Measurements from ENCODE around the gene RBP5. TPM values are rescaled to one million over a fixed set of nuclear protein-coding genes. Genes with fewer than 3 reads are reported as not detected.

RBP5 gene
- total RNA-seq, 1 experiment from 2014 or later = 2.7 TPM

GRCh38 chr12:7078163-7078562 lies 50.5 kb downstream of the RBP5 start:
- Histone ChIP-seq H2BK20ac (ENCODE audit: low read depth, low read length, poor library complexity, severe bottlenecking) (no peak overlapping the region), H3K14ac (ENCODE audit: insufficient read depth, low read length) (no peak overlapping the region), H3T11ph (ENCODE audit: low read length) (no peak overlapping the region), H3K9ac (ENCODE audit: extremely low read depth, insufficient read length, low read length) (no peak overlapping the region), H3K23ac (ENCODE audit: insufficient read length, low read depth, low read length) (no peak overlapping the region), H3K4me1 (ENCODE audit: insufficient read depth, low read length) (no peaks in the 10 kb centered on the region), H3K27me3 (ENCODE audit: insufficient read depth, low read length) (no peaks in the 10 kb centered on the region), H3K56ac (ENCODE audit: insufficient read length, low read depth, low read length) (no peak overlapping the region), H2AFZ (ENCODE audit: low read length) (no peak overlapping the region), H3K4me2 (ENCODE audit: insufficient read depth, insufficient read length, low read length) (no peak overlapping the region), H3K23me2 (ENCODE audit: insufficient read length, low read depth, low read length, poor library complexity, severe bottlenecking) (no peaks in the 10 kb centered on the region), H4K20me1 (ENCODE audit: control insufficient read depth, insufficient read depth, insufficient read length) (no peaks in the 10 kb centered on the region), H2BK5ac (ENCODE audit: insufficient read length, low read length) (no peak overlapping the region), H2BK120ac (ENCODE audit: low read depth, low read length, poor library complexity, severe bottlenecking) (no peak overlapping the region), H3K4ac (ENCODE audit: low read depth, low read length) (no peak overlapping the region), H3K18ac (ENCODE audit: insufficient read length, low read depth, low read length) (no peak overlapping the region), H2BK15ac (ENCODE audit: low read depth, low read length) (no peak overlapping the region), H3K9me3 (ENCODE audit: control insufficient read depth, low read depth, low read length) (no peaks in the 10 kb centered on the region), H3K79me1 (ENCODE audit: insufficient read depth, low read depth, low read length, poor library complexity, severe bottlenecking) (no peaks in the 10 kb centered on the region), H4K8ac (replicated peaks; ENCODE audit: insufficient read length, low read depth, low read length) (no peak overlapping the region), H4K5ac (ENCODE audit: insufficient read length, low read depth, low read length) (no peak overlapping the region), H3K79me2 (ENCODE audit: insufficient read depth, low read length) (no peaks in the 10 kb centered on the region), H4K91ac (ENCODE audit: insufficient read length, low read depth, low read length) (no peak overlapping the region), H2BK12ac (ENCODE audit: insufficient read length, low read depth, low read length) (no peak overlapping the region), H3K27ac (ENCODE audit: insufficient read length, low read depth, low read length) (no peak overlapping the region), H2AK5ac (ENCODE audit: insufficient read length, low read length) (no peak overlapping the region)
- TF ChIP-seq, protein P1, sequence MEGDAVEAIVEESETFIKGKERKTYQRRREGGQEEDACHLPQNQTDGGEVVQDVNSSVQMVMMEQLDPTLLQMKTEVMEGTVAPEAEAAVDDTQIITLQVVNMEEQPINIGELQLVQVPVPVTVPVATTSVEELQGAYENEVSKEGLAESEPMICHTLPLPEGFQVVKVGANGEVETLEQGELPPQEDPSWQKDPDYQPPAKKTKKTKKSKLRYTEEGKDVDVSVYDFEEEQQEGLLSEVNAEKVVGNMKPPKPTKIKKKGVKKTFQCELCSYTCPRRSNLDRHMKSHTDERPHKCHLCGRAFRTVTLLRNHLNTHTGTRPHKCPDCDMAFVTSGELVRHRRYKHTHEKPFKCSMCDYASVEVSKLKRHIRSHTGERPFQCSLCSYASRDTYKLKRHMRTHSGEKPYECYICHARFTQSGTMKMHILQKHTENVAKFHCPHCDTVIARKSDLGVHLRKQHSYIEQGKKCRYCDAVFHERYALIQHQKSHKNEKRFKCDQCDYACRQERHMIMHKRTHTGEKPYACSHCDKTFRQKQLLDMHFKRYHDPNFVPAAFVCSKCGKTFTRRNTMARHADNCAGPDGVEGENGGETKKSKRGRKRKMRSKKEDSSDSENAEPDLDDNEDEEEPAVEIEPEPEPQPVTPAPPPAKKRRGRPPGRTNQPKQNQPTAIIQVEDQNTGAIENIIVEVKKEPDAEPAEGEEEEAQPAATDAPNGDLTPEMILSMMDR (conservative IDR thresholded peaks at IDR 0.05) = no peak
- no CpG with 5 or more reads among the region's 4 CpGs for WGBS (ENCODE audit: extremely low coverage, insufficient read length, low lambda C conversion rate)
- Mint-ChIP-seq H3K36me3 (ENCODE audit: insufficient read depth in 1 of 3, low read depth in 3 of 3) (peaks cover 2 to 8% (median 7%) of the 10 kb centered on the region in 3 experiments), H3K27me3 (ENCODE audit: low read depth) (peaks cover 5% of the 10 kb centered on the region), H3K27ac (no peak overlapping the region), H3K4me1 (0 out of 4 replicates have a peak, but pooled peaks cover 0 to 2% of the 10 kb centered on the region in 2 experiments), H3K9me3 (peaks cover 2% of the 10 kb centered on the region in 2 experiments; a peak in 4 of 5 replicates), H3K4me3 (no peak overlapping the region)
- no peak for DNase-seq
